Activated CD8-positive, alpha-beta T cell treated with anti-CD3 and anti-CD28 coated beads for 36 hours (primary cell): ENCODE measurements around the gene ATXN7L1. TPM values are rescaled to one million over a fixed set of nuclear protein-coding genes. Genes with fewer than 3 reads are reported as not detected.

Experiments
- ATAC-seq: fragments of 200-7000 bp; cut with Tn5 transposase; one replicate; pipeline ENCODE4 v1.10.0; 2021; ENCODE audit warnings: mild to moderate bottlenecking, moderate library complexity
- CTCF ChIA-PET: fragments of 350-600 bp; sonication (Branson Sonifier 250); formaldehyde crosslinking; loops from one replicate; lab custom pipeline; 2021; ENCODE audit warnings: antibody characterized with exemption; lab: Charles Lee
- POLR2A ChIA-PET: fragments of 350-600 bp; sonication (Branson Sonifier 250); formaldehyde crosslinking; loops from one replicate; lab custom pipeline; 2021; ENCODE audit warnings: antibody characterized with exemption; lab: Charles Lee
- DNase-seq: peaks from one replicate; pipeline ENCODE4 v3.0.0-alpha.2; 2020
- H3K27ac Mint-ChIP-seq: one replicate; pipeline ENCODE4 v1.8.0; 2021; ENCODE audit warnings: mild to moderate bottlenecking, mixed read lengths
- H3K27me3 Mint-ChIP-seq: one replicate; pipeline ENCODE4 v1.8.0; 2021; ENCODE audit warnings: mixed read lengths
- H3K36me3 Mint-ChIP-seq: one replicate; pipeline ENCODE4 v1.8.0; 2021; ENCODE audit warnings: low read depth, mixed read lengths
- H3K4me1 Mint-ChIP-seq: one replicate; pipeline ENCODE4 v1.8.0; 2021; ENCODE audit warnings: low read depth, mixed read lengths
- H3K4me3 Mint-ChIP-seq: one replicate; pipeline ENCODE4 v1.8.0; 2021; ENCODE audit warnings: mild to moderate bottlenecking, moderate library complexity, mixed read lengths
- H3K9me3 Mint-ChIP-seq: one replicate; pipeline ENCODE4 v1.8.0; 2021; ENCODE audit warnings: mixed read lengths
- CTCF ChIP-seq: fragments of 200-600 bp; IDR thresholded peaks from one replicate; pipeline ENCODE4 v1.8.0; 2022; ENCODE audit warnings: antibody characterized with exemption, mild to moderate bottlenecking
- intact Hi-C: fragments of 100-400 bp; cut with micrococcal nuclease; formaldehyde crosslinking; loops from one replicate; pipeline ENCODE4 v1.10.0; 2022
- total RNA-seq, 2 experiments: library from RNA; stranded (reverse); gene quantifications; one replicate each; pipeline ENCODE4 v1.2.3, GENCODE V29; 2021

ATXN7L1 gene
- total RNA-seq, 2 experiments from 2014 or later = 4.8 to 5.3 TPM

- peaks cover 9% of the 10 kb centered on the region for H3K4me1 Mint-ChIP-seq
- ChIA-PET POLR2A (interaction anchor here (0.6 kb wide), 1 partner anchor 39 kb away, joined by 3 read pairs; no protein-coding TSS in a partner anchor), CTCF (interaction anchor here (0.8 to 1.8 kb wide), 3 partner anchors 18 to 470 kb away, joined by 3 to 4 read pairs (median 3); partner anchors contain the start of gene RINT1)
- intact Hi-C loops = no loop called here
- H3K27me3 Mint-ChIP-seq = no peaks in the 10 kb centered on the region
- DNase-seq (no peak), ATAC-seq (no peak)
- H3K27ac Mint-ChIP-seq = no peak overlapping the region
- no peak for TF ChIP-seq CTCF
- H3K9me3 Mint-ChIP-seq = no peaks in the 10 kb centered on the region
- no peak overlapping the region for H3K4me3 Mint-ChIP-seq
- no peaks in the 10 kb centered on the region for H3K36me3 Mint-ChIP-seq
Observed at GRCh38 chr7:105590793-105591192, 285.6 kb downstream of the ATXN7L1 start.

GRCh38 chr7:105589356-105590077 lies 286.9 kb downstream of the ATXN7L1 start:
- DNase-seq (peak; percentile 79), ATAC-seq (peak; percentile 97)
- peak; percentile 74 for TF ChIP-seq CTCF
- H3K4me1 Mint-ChIP-seq = peaks cover 9% of the 10 kb centered on the region
- H3K4me3 Mint-ChIP-seq = no peak overlapping the region
- H3K27me3 Mint-ChIP-seq = no peaks in the 10 kb centered on the region
- no peak overlapping the region for H3K27ac Mint-ChIP-seq
- H3K36me3 Mint-ChIP-seq = no peaks in the 10 kb centered on the region
- H3K9me3 Mint-ChIP-seq = peaks cover 3% of the 10 kb centered on the region
- intact Hi-C loops = no loop called here
- POLR2A ChIA-PET = no interaction called here
- CTCF ChIA-PET = interaction anchor here (0.6 to 1.8 kb wide), 9 partner anchors 10 to 706 kb away, joined by 3 to 10 read pairs (median 4); partner anchors contain the start of gene RINT1

- TF ChIP-seq CTCF = no peak
- CTCF ChIA-PET = interaction anchor here (1.2 kb wide), 1 partner anchor 54 kb away, joined by 3 read pairs; no protein-coding TSS in a partner anchor
- DNase-seq = peak; percentile 54
- POLR2A ChIA-PET = no interaction called here
- no peaks in the 10 kb centered on the region for H3K36me3 Mint-ChIP-seq
- H3K27ac Mint-ChIP-seq = no peak overlapping the region
- peak; percentile 45 for ATAC-seq
- no peaks in the 10 kb centered on the region for H3K27me3 Mint-ChIP-seq
- H3K9me3 Mint-ChIP-seq = peaks cover 6% of the 10 kb centered on the region
- H3K4me1 Mint-ChIP-seq = peaks cover 9% of the 10 kb centered on the region
- H3K4me3 Mint-ChIP-seq = no peak overlapping the region
- intact Hi-C loops = no loop called here
Observed at GRCh38 chr7:105587909-105588635, 288.3 kb downstream of the ATXN7L1 start.

GRCh38 chr7:105585850-105586500 lies 290.4 kb downstream of the ATXN7L1 start:
- ChIA-PET CTCF (no interaction called here), POLR2A (no interaction called here)
- intact Hi-C loops = no loop called here
- Mint-ChIP-seq H3K27ac (no peak overlapping the region), H3K4me1 (peaks cover 9% of the 10 kb centered on the region), H3K9me3 (peaks cover 6% of the 10 kb centered on the region), H3K4me3 (no peak overlapping the region), H3K36me3 (no peaks in the 10 kb centered on the region), H3K27me3 (peaks cover 6% of the 10 kb centered on the region)
- no peak for ATAC-seq
- DNase-seq = no peak
- TF ChIP-seq CTCF = no peak
